GM21723 (cell line): ENCODE results near the gene MED22.
"Not testable (repeated sequence)": the region's sequence is repeated elsewhere in the genome, so short reads cannot be mapped to it uniquely, and the experiment has no call there.

ENCODE experiments used
- ATAC-seq: cut with Tn5 transposase; IDR thresholded peaks from one replicate; pipeline ENCODE4 v1.9.1; 2021; ENCODE audit warnings: mild to moderate bottlenecking, moderate library complexity; ENCODE audit not compliant: unreplicated experiment

Gene MED22

GRCh38 chr9:133347985-133348717 is at the start of gene MED22, which contains the start of gene RPL7A:
MED22 (minus strand) TSS chr9:133348131; CDS start chr9:133346662, 1,469 bp downstream.
RPL7A (plus strand) TSS chr9:133348218; CDS start chr9:133348244, 26 bp downstream.
- ATAC-seq: peak; percentile 68

- no peak for ATAC-seq
Measured at GRCh38 chr9:133397370-133397769, 49.4 kb upstream of the MED22 start.

- ATAC-seq: no peak
Measured at GRCh38 chr9:133396952-133397351, 49.0 kb upstream of the MED22 start.

- ATAC-seq: no peak
Measured at GRCh38 chr9:133394687-133395271, 46.8 kb upstream of the MED22 start.

GRCh38 chr9:133393399-133393798 is 45.5 kb upstream of the MED22 start:
- no peak for ATAC-seq

GRCh38 chr9:133392308-133392707 is 44.4 kb upstream of the MED22 start:
- not testable (repeated sequence) for ATAC-seq

GRCh38 chr9:133391449-133391848 is 43.5 kb upstream of the MED22 start:
- not testable (repeated sequence) for ATAC-seq

- ATAC-seq: no peak
Measured at GRCh38 chr9:133390713-133391112, 42.8 kb upstream of the MED22 start.

GRCh38 chr9:133389562-133389961 is 41.6 kb upstream of the MED22 start:
- ATAC-seq: no peak

GRCh38 chr9:133389025-133389557 is 41.2 kb upstream of the MED22 start:
- ATAC-seq: no peak

- ATAC-seq: no peak
Measured at GRCh38 chr9:133387680-133388079, 39.7 kb upstream of the MED22 start.

GRCh38 chr9:133386338-133386737 is 38.4 kb upstream of the MED22 start:
- ATAC-seq: no peak

- no peak for ATAC-seq
Measured at GRCh38 chr9:133385452-133385851, 37.5 kb upstream of the MED22 start.

- no peak for ATAC-seq
Measured at GRCh38 chr9:133384736-133385321, 36.9 kb upstream of the MED22 start.

GRCh38 chr9:133383438-133383837 is 35.5 kb upstream of the MED22 start:
- no peak for ATAC-seq

GRCh38 chr9:133382507-133383141 is 34.7 kb upstream of the MED22 start:
- no peak for ATAC-seq

GRCh38 chr9:133380734-133381133 is 32.8 kb upstream of the MED22 start:
- no peak for ATAC-seq

GRCh38 chr9:133379153-133380086 is 31.5 kb upstream of the MED22 start:
- no peak for ATAC-seq

GRCh38 chr9:133378408-133378962 is 30.6 kb upstream of the MED22 start:
- ATAC-seq: no peak

- no peak for ATAC-seq
Measured at GRCh38 chr9:133377721-133378216, 29.8 kb upstream of the MED22 start.
